Epithelial cell of proximal tubule (primary cell): Measurements from ENCODE around the gene TSKU. TPM values are rescaled to one million over a fixed set of nuclear protein-coding genes. Genes with fewer than 3 reads are reported as not detected.

Source experiments
- DNase-seq: peaks from one replicate; pipeline ENCODE4 v3.0.0-alpha.2; 2011; ENCODE audit warnings: low read depth
- H3K4me3 ChIP-seq: 2 replicates; pipeline ENCODE4 v1.5.1; 2011; ENCODE audit warnings: low read depth, mild to moderate bottlenecking, low read length
- total RNA-seq: library from RNA; depleted of rRNA; stranded (reverse); fragments of >200 nt; gene quantifications from 2 replicates; pipeline ENCODE4 v1.2.3, GENCODE V29; 2015
- TF ChIP-seq, protein P1 (sequence below): conservative IDR thresholded peaks from 2 replicates; pipeline ENCODE4 v1.5.1; 2012; ENCODE audit warnings: low read depth, mild to moderate bottlenecking, low read length

Gene TSKU
- total RNA-seq, 1 donor from 2014 or later = 18.3 TPM

DNA sequence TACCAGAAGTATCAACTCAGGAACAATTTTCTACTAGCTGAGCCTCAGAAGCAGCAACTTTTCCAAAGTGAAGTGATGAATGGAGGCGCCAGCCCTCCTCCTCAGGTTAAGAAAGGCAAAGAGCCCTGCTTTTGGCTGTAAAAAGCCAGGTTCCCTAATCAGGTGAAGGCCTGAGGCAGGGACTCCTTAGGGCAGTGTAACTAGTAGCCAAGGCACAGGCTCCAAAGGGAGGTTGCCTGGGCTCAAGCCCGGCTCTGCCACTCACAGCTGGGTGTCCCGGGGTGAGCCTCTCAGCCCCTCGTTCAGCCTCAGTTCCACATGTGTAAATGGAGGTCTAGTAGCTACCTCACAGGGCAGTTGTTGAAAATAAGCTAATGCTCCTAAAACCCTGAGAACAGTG, 19.5 kb downstream of the TSKU start:
- TF ChIP-seq, protein P1, sequence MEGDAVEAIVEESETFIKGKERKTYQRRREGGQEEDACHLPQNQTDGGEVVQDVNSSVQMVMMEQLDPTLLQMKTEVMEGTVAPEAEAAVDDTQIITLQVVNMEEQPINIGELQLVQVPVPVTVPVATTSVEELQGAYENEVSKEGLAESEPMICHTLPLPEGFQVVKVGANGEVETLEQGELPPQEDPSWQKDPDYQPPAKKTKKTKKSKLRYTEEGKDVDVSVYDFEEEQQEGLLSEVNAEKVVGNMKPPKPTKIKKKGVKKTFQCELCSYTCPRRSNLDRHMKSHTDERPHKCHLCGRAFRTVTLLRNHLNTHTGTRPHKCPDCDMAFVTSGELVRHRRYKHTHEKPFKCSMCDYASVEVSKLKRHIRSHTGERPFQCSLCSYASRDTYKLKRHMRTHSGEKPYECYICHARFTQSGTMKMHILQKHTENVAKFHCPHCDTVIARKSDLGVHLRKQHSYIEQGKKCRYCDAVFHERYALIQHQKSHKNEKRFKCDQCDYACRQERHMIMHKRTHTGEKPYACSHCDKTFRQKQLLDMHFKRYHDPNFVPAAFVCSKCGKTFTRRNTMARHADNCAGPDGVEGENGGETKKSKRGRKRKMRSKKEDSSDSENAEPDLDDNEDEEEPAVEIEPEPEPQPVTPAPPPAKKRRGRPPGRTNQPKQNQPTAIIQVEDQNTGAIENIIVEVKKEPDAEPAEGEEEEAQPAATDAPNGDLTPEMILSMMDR = no peak
- DNase-seq = no peak
- no peak overlapping the region for H3K4me3 ChIP-seq

DNA sequence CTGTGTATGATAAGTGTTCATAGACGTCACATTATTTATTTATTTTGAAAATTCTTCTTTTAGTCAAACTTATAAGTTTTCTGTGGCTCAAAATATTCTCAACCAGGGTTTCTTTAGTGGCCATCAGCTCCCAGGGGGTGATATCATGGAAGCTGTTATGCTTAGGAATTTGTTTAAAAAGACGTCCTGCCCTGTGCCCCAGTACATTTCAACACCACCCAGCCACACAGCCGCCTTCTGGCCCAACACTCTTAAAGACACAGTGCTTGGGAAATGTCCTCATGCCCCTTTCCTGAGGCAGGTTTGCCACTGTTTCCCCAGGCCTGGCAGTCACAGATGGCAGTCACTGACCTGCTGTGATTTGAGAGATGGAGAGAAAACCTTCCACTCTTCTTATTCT, 19.9 kb downstream of the TSKU start:
- no peak for DNase-seq
- TF ChIP-seq, protein P1 = no peak
- H3K4me3 ChIP-seq = no peak overlapping the region

DNA sequence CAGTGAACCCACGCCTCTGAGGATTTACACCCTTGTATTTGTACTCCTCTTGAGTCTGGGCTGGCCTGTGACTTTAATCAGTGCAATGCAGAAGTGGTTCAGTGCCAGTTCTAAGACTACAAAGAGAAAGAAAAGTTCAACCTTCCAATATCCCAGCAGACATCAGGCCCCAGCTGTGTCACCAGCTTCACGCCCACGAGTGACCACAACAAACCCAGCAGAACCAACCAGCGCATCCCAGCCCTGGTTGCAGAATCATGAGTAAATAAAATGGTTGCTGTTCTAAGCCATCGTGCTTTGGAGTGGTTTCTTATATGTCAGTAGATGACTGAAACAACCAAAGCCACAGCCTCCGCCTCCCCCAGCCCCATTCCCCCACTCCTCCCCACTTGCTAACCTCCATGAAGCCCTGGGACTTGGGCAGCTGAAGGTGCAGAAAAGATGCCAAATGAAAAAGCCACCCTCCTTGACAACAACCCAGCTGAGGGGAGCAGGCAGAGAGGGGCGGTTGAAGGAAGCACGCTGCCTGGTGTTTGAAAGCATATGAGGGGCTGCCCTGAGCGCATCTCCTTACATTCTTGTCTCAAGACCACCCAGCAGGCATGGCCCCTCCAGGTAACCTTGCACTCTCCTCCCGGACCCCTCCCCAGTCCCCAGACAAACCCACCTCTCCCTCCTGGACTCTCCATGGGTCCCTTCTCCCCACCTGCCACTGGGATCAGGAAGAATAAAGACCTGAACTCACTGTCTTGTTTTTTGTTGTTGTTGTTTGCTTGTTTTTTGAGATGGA, 20.9 kb downstream of the TSKU start:
- H3K4me3 ChIP-seq = no peak overlapping the region
- no peak for DNase-seq
- TF ChIP-seq, protein P1 = no peak

DNA sequence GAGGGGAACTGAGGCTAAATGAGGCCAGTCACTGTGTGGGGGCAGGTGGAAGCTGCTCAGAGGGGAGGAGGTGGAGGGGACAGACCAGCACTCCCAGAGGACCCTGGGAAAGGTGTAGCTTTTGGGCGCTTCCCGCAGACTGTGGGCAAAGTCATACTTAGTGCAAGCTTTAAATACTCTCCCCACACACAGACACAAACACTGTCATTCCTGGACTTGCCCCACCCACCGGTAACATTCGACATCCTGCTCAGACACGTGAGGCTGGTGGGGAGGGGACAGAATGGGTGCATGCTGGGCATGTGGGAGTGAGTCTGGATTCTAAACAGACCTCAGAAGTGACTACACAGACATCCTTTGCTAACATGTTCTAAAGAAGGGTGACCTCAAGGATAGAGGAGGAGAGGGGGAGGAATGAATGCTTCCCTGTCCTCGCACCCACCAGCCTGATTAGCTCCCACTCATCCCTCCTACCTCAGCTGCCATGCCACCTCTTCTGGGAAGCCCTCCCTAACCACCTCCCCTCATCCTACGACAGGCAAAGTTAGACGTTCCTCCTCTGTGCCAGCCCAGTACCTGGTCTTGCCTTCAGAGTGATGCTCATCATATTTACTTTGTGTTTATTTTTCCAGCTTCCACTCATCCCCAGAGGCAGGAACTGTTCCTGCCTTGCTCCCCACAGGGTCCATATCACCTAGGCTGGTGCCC, 22.2 kb downstream of the TSKU start:
- H3K4me3 ChIP-seq = no peak overlapping the region
- TF ChIP-seq, protein P1 = no peak
- DNase-seq = no peak

DNA sequence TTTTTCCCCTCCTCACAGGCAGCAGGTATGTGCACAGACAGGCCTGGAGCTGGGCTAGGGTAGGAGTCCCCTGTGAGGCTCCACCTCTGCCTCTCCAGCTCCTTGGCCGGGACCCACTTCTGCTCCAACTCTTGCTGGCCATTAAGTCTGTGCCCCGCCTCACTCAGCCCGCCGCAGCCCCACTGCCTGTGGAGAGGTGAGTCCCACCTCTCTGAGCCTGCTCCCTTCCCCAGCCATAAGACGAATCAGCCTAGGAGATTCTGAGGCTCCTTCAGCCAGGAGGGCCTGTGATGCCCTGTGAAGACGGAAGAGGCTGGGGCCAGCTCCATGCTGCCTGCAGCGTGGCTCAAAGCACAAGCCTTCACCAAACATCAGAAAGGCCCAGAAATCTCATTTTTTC, 23.0 kb downstream of the TSKU start:
- no peak for DNase-seq
- TF ChIP-seq, protein P1 = no peak
- H3K4me3 ChIP-seq = no peak overlapping the region

DNA sequence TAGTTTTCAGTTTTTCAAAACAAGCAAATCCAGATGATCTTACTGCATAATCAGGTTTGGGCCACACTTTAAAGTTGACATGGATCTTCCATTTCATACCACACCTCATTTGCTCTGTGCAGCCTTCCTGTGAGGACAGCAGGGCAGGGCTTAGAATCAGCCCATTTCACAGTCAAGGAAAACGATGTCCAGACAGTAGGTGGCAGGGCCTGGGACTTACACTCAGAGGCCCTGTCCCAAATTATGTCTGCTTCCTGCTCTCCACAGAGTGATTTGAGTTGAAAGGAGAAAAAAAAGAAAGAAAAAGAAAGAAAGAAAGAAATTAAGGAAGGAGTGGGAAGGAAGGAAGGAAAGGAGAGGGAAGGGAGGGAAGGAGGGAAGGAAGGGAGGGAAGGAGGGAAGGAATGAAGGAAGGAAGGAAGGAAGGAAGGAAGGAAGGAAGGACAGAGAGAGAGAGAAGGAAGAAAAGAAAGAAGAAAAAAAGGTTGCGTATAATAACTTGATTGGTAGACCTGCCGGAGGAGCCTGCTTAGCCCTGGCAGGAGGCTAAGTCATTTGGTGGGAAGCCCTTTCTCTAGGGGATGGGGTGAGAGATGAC, 23.6 kb downstream of the TSKU start:
- DNase-seq = no peak
- TF ChIP-seq, protein P1 = no peak
- no peak overlapping the region for H3K4me3 ChIP-seq
